Liver (tissue), 9 donors: ENCODE data around the gene CEP131. TPM values are rescaled to one million over a fixed set of nuclear protein-coding genes. Genes with fewer than 3 reads are reported as not detected.

Experiments used
- DNase-seq: peaks from one replicate; pipeline ENCODE4 v3.0.0-alpha.2; 2017; ENCODE audit warnings: low spot score
- H3K27ac ChIP-seq, 2 donors: one replicate each; pipeline ENCODE4 v1.7.0; 2013; ENCODE audit warnings: inconsistent platforms in 2 of 2, low read length in 2 of 2, control low read depth in 1 of 2, low read depth in 1 of 2, mild to moderate bottlenecking in 1 of 2
- H3K27me3 ChIP-seq, 4 donors: one replicate each; pipeline versions ENCODE4 v1.6.1 to v1.7.0; 2013; ENCODE audit warnings: low read length in 3 of 4, inconsistent platforms in 1 of 4, mild to moderate bottlenecking in 1 of 4, moderate library complexity in 1 of 4; ENCODE audit not compliant: control insufficient read depth in 4 of 4, insufficient read depth in 4 of 4
- H3K36me3 ChIP-seq, 4 donors: one replicate each; pipeline versions ENCODE4 v1.6.1 to v1.7.0; 2013; ENCODE audit warnings: low read length in 3 of 4, mild to moderate bottlenecking in 3 of 4, low read depth in 1 of 4, moderate library complexity in 1 of 4; ENCODE audit not compliant: control insufficient read depth in 4 of 4, insufficient read depth in 3 of 4
- H3K4me1 ChIP-seq, 4 donors: one replicate each; pipeline versions ENCODE4 v1.6.1 to v1.7.0; 2013; ENCODE audit warnings: low read length in 3 of 4, mild to moderate bottlenecking in 3 of 4, moderate library complexity in 1 of 4; ENCODE audit not compliant: control insufficient read depth in 4 of 4, insufficient read depth in 4 of 4
- H3K4me3 ChIP-seq, 3 donors: one replicate each; pipeline versions ENCODE4 v1.6.1 to v1.7.0; 2013; ENCODE audit warnings: low read length in 3 of 3, control low read depth in 1 of 3, low read depth in 1 of 3, mild to moderate bottlenecking in 1 of 3
- H3K9ac ChIP-seq, 2 donors: one replicate each; pipeline ENCODE4 v1.7.0; 2013; ENCODE audit warnings: low read length in 2 of 2, mild to moderate bottlenecking in 2 of 2, moderate library complexity in 2 of 2, control low read depth in 1 of 2, low read depth in 1 of 2
- H3K9me3 ChIP-seq, 4 donors: one replicate each; pipeline versions ENCODE4 v1.6.1 to v1.7.0; 2013; ENCODE audit warnings: low read length in 3 of 4; ENCODE audit not compliant: control insufficient read depth in 4 of 4
- ATF3 ChIP-seq: IDR thresholded peaks from 2 replicates; pipeline ENCODE4 v1.6.1; 2016; ENCODE audit warnings: antibody characterized with exemption
- CTCF ChIP-seq: fragments of 150-350 bp; IDR thresholded peaks from 2 replicates; pipeline ENCODE4 v1.5.1; 2017; ENCODE audit warnings: improper control_type of control experiment, low read depth, low read length; ENCODE audit not compliant: missing input control
- EGR1 ChIP-seq, 2 donors: IDR thresholded peaks; 2 replicates each; pipeline ENCODE4 v1.6.1; 2016 to 2018; ENCODE audit warnings: antibody characterized with exemption in 2 of 2, low read depth in 2 of 2
- FOXA1 ChIP-seq: IDR thresholded peaks from 2 replicates; pipeline ENCODE4 v1.6.1; 2016; ENCODE audit warnings: antibody characterized with exemption
- FOXA2 ChIP-seq: IDR thresholded peaks from 2 replicates; pipeline ENCODE4 v1.6.1; 2016; ENCODE audit warnings: antibody characterized with exemption
- GABPA ChIP-seq, 2 donors: IDR thresholded peaks in 1 of 2; conservative IDR thresholded peaks in 1 of 2; 2 replicates each; pipeline ENCODE4 v1.6.1; 2016; ENCODE audit warnings: antibody characterized with exemption in 2 of 2, mild to moderate bottlenecking in 1 of 2, moderate library complexity in 1 of 2
- HNF4A ChIP-seq, 2 donors: conservative IDR thresholded peaks; 2 replicates each; pipeline ENCODE4 v1.6.1; 2016; ENCODE audit warnings: antibody characterized with exemption in 2 of 2, mild to moderate bottlenecking in 2 of 2
- HNF4G ChIP-seq: IDR thresholded peaks from 2 replicates; pipeline ENCODE4 v1.6.1; 2016; ENCODE audit warnings: antibody characterized with exemption
- JUND ChIP-seq, 2 donors: IDR thresholded peaks; 2 replicates each; pipeline ENCODE4 v1.6.1; 2016; ENCODE audit warnings: antibody characterized with exemption in 2 of 2
- MAX ChIP-seq: IDR thresholded peaks from 2 replicates; pipeline ENCODE4 v1.6.1; 2016; ENCODE audit warnings: antibody characterized with exemption
- NR2F2 ChIP-seq: IDR thresholded peaks from 2 replicates; pipeline ENCODE4 v1.6.1; 2016; ENCODE audit warnings: antibody characterized with exemption
- RAD21 ChIP-seq, 2 donors: IDR thresholded peaks; 2 replicates each; pipeline ENCODE4 v1.6.1; 2016; ENCODE audit warnings: antibody characterized with exemption in 2 of 2, mild to moderate bottlenecking in 2 of 2
- REST ChIP-seq: IDR thresholded peaks from 2 replicates; pipeline ENCODE4 v1.6.1; 2016; ENCODE audit warnings: antibody characterized with exemption, mild to moderate bottlenecking
- RXRA ChIP-seq, 2 donors: IDR thresholded peaks; 2 replicates each; pipeline ENCODE4 v1.6.1; 2017 to 2018; ENCODE audit warnings: antibody characterized with exemption in 2 of 2, mild to moderate bottlenecking in 1 of 2
- SP1 ChIP-seq: IDR thresholded peaks from 2 replicates; pipeline ENCODE4 v1.6.1; 2018; ENCODE audit warnings: antibody characterized with exemption, mild to moderate bottlenecking
- TAF1 ChIP-seq: conservative IDR thresholded peaks from 2 replicates; pipeline ENCODE4 v1.6.1; 2016; ENCODE audit warnings: antibody characterized with exemption, mild to moderate bottlenecking
- YY1 ChIP-seq: IDR thresholded peaks from 2 replicates; pipeline ENCODE4 v1.6.1; 2016; ENCODE audit warnings: antibody characterized with exemption, mild to moderate bottlenecking
- ZBTB33 ChIP-seq: IDR thresholded peaks from 2 replicates; pipeline ENCODE4 v1.6.1; 2016; ENCODE audit warnings: antibody characterized with exemption
- WGBS: extraction: QIAGEN DNeasy Blood & Tissue Kit; methylation state at CpG from one replicate; pipeline ENCODE4 v1.1.7; 2013; 5-methylcytosine and 5-hydroxymethylcytosine counted together
- polyA plus RNA-seq, 2 donors: library from polyadenylated mRNA; stranded (reverse) in 1 of 2; unstranded in 1 of 2; fragments of 200-250 nt in 1 of 2; fragments of >200 nt in 1 of 2; fragmentation: Nextera tagmentation in 1 of 2; extraction: Ambion mirVana in 1 of 2; gene quantifications; one replicate each; pipeline versions ENCODE4 v1.2.1 to v1.2.3, GENCODE V29; 2013 to 2015
- total RNA-seq, 2 donors: library from RNA; depleted of rRNA; stranded (reverse); fragments of >200 nt; gene quantifications; one replicate each; pipeline ENCODE4 v1.2.3, GENCODE V29; 2014
- donor health status: healthy.
- donor health status: healthy.
- donor health status: healthy.
- donor health status: healthy.
- donor health status: healthy.

CEP131 gene
- total and polyA plus RNA-seq, 4 donors, result 0.71 to 6.3 (median 2.2) TPM

GRCh38 chr17:81169870-81170309 is 52.9 kb downstream of the CEP131 start:
- Histone ChIP-seq H3K36me3 (no peaks in the 10 kb centered on the region), H3K27me3 (no peaks in the 10 kb centered on the region), H3K9me3 (no peaks in the 10 kb centered on the region), H3K4me1 (peaks cover 0 to 10% (median 2%) of the 10 kb centered on the region in 4 donors), H3K27ac (no peak overlapping the region), H3K9ac (no peak overlapping the region), H3K4me3 (no peak overlapping the region)
- DNase-seq, result no peak
- no peak for TF ChIP-seq EGR1 (IDR thresholded peaks at IDR 0.05; ENCODE audit: low read depth in 2 of 2)
- no peak for TF ChIP-seq RAD21 (IDR thresholded peaks at IDR 0.05)
- no peak for TF ChIP-seq FOXA1
- TF ChIP-seq REST, result no peak
- no peak for TF ChIP-seq ZBTB33
- no peak for TF ChIP-seq SP1
- no peak for TF ChIP-seq MAX
- TF ChIP-seq JUND (IDR thresholded peaks at IDR 0.05), result no peak
- no peak for TF ChIP-seq HNF4A (conservative IDR thresholded peaks at IDR 0.05)
- no peak for TF ChIP-seq GABPA (IDR thresholded peaks at IDR 0.05 in 1 of 2, conservative IDR thresholded peaks at IDR 0.05 in 1 of 2)
- no peak for TF ChIP-seq TAF1
- no peak for TF ChIP-seq FOXA2
- no peak for TF ChIP-seq YY1
- TF ChIP-seq NR2F2, result no peak
- TF ChIP-seq CTCF, result no peak
- TF ChIP-seq RXRA (IDR thresholded peaks at IDR 0.05), result no peak
- TF ChIP-seq ATF3, result no peak
- TF ChIP-seq HNF4G, result no peak
- WGBS, result 97% methylated on average over 3 of the region's 3 CpGs
